ENCODE results near the gene NRCAM.

Gene NRCAM

GRCh38 chr7:108307595-108307994, 148.6 kb downstream of the NRCAM start:
- Histone ChIP-seq H3K27me3 (ENCODE audit: control insufficient read depth, insufficient read depth, low read length) (no peaks in the 10 kb centered on the region), H2AFZ (no peak overlapping the region), H3K9me3 (ENCODE audit: control insufficient read depth, low read length) (no peaks in the 10 kb centered on the region), H3K27ac (no peak overlapping the region), H3K9ac (no peak overlapping the region), H3K4me3 (ENCODE audit: low read depth, low read length) (no peak overlapping the region), H3K79me2 (no peaks in the 10 kb centered on the region), H3K4me2 (ENCODE audit: low read length) (no peak overlapping the region), H3K36me3 (ENCODE audit: control insufficient read depth, insufficient read depth, low read length) (no peaks in the 10 kb centered on the region), H3K4me1 (no peaks in the 10 kb centered on the region)
- TF ChIP-seq, protein P1, sequence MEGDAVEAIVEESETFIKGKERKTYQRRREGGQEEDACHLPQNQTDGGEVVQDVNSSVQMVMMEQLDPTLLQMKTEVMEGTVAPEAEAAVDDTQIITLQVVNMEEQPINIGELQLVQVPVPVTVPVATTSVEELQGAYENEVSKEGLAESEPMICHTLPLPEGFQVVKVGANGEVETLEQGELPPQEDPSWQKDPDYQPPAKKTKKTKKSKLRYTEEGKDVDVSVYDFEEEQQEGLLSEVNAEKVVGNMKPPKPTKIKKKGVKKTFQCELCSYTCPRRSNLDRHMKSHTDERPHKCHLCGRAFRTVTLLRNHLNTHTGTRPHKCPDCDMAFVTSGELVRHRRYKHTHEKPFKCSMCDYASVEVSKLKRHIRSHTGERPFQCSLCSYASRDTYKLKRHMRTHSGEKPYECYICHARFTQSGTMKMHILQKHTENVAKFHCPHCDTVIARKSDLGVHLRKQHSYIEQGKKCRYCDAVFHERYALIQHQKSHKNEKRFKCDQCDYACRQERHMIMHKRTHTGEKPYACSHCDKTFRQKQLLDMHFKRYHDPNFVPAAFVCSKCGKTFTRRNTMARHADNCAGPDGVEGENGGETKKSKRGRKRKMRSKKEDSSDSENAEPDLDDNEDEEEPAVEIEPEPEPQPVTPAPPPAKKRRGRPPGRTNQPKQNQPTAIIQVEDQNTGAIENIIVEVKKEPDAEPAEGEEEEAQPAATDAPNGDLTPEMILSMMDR (IDR thresholded peaks at IDR 0.05), result no peak

DNA sequence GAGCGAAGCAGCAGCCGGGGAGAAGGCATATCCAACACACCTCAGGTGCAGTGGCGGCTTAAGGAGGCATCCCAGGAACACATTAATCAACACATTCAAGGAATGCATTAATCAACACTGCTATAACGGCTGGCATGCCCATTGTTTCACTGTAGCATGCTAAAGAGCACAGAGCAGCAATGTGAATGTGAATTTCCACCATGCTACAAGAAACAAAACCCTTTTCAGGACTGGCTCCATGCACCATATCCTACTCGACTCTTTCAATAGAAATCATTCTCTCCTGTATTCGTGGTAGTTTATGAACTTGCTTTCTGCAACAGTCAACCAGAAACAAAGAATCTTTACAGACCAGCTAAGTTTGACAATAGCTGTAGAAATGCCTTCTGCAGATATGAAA, 149.0 kb downstream of the NRCAM start:
- H3K4me1 ChIP-seq, result no peaks in the 10 kb centered on the region

DNA sequence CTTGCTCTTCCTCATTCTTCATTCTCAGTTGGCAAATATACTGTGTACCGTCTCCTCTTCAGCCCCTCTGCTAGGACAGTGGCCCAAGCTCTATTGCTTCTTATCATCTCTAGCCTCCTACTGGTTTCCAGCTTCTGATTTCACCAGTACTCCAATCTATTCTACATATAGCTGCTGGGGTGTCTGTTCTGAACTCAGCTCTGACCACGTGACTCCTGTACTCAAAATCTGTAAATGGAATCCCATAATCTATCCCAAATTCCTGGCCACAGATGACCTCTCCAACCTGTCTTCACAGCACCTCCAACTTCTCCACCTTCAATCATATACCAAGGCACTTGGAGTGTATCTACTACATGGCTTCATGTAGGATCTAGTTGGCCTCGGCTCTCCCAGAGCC, 152.9 kb downstream of the NRCAM start:
- Histone ChIP-seq H3K27ac (no peak overlapping the region), H3K4me2 (ENCODE audit: low read length) (no peak overlapping the region), H3K27me3 (ENCODE audit: control insufficient read depth, insufficient read depth, low read length) (no peaks in the 10 kb centered on the region)

More for the DNA sequence above, 149.0 kb downstream of the NRCAM start:
- no peak overlapping the region for H2AFZ ChIP-seq
- H3K9me3 ChIP-seq (ENCODE audit: control insufficient read depth, low read length), result no peaks in the 10 kb centered on the region
- H3K4me3 ChIP-seq (ENCODE audit: low read depth, low read length), result no peak overlapping the region
- TF ChIP-seq, protein P1 (IDR thresholded peaks at IDR 0.05), result no peak
- no peak overlapping the region for H3K4me2 ChIP-seq (ENCODE audit: low read length)
- H3K27me3 ChIP-seq (ENCODE audit: control insufficient read depth, insufficient read depth, low read length), result no peaks in the 10 kb centered on the region
- H3K9ac ChIP-seq, result no peak overlapping the region
- no peak overlapping the region for H3K27ac ChIP-seq
- no peaks in the 10 kb centered on the region for H3K36me3 ChIP-seq (ENCODE audit: control insufficient read depth, insufficient read depth, low read length)
- no peaks in the 10 kb centered on the region for H3K79me2 ChIP-seq

DNA sequence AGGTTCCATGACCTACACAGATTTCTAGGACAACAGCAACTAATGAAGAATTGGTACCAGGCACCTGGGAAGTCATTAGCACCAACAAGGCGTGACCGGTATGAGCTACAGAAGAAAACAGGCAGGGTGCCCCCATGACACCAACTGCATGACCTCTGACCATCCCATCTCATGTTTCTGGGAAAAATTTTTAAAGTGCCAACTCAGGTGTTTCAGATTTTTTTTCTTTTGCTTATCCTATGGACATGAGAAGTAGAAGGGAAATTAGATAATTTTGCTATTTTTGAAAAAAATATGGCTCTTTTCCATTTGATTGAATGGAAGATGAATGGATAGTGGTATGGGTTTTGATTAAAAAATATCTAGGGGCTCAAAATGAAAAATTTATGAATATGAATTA, 154.8 kb downstream of the NRCAM start:
- Histone ChIP-seq H3K79me2 (no peaks in the 10 kb centered on the region), H3K36me3 (ENCODE audit: control insufficient read depth, insufficient read depth, low read length) (no peaks in the 10 kb centered on the region), H3K9ac (no peak overlapping the region), H3K9me3 (ENCODE audit: control insufficient read depth, low read length) (no peaks in the 10 kb centered on the region), H2AFZ (no peak overlapping the region), H3K4me1 (peaks cover 5% of the 10 kb centered on the region), H3K4me2 (ENCODE audit: low read length) (no peak overlapping the region), H3K27me3 (ENCODE audit: control insufficient read depth, insufficient read depth, low read length) (no peaks in the 10 kb centered on the region), H3K27ac (no peak overlapping the region), H3K4me3 (ENCODE audit: low read depth, low read length) (no peak overlapping the region)
- TF ChIP-seq, protein P1 (IDR thresholded peaks at IDR 0.05), result no peak

More for the DNA sequence above, 152.9 kb downstream of the NRCAM start:
- H3K36me3 ChIP-seq (ENCODE audit: control insufficient read depth, insufficient read depth, low read length), result no peaks in the 10 kb centered on the region
- H3K9ac ChIP-seq, result no peak overlapping the region
- no peaks in the 10 kb centered on the region for H3K79me2 ChIP-seq
- no peak overlapping the region for H3K4me3 ChIP-seq (ENCODE audit: low read depth, low read length)
- H3K4me1 ChIP-seq, result peaks cover 5% of the 10 kb centered on the region
- no peaks in the 10 kb centered on the region for H3K9me3 ChIP-seq (ENCODE audit: control insufficient read depth, low read length)
- H2AFZ ChIP-seq, result no peak overlapping the region
- TF ChIP-seq, protein P1 (IDR thresholded peaks at IDR 0.05), result no peak

- Histone ChIP-seq H3K79me2 (peaks cover 3% of the 10 kb centered on the region), H3K4me1 (peaks cover 5% of the 10 kb centered on the region), H3K36me3 (ENCODE audit: control insufficient read depth, insufficient read depth, low read length) (no peaks in the 10 kb centered on the region), H3K9me3 (ENCODE audit: control insufficient read depth, low read length) (no peaks in the 10 kb centered on the region), H3K27ac (no peak overlapping the region), H3K4me2 (ENCODE audit: low read length) (no peak overlapping the region), H3K9ac (no peak overlapping the region), H3K4me3 (ENCODE audit: low read depth, low read length) (no peak overlapping the region), H3K27me3 (ENCODE audit: control insufficient read depth, insufficient read depth, low read length) (no peaks in the 10 kb centered on the region), H2AFZ (peak overlapping the region; percentile 29)
- TF ChIP-seq, protein P1 (IDR thresholded peaks at IDR 0.05), result no peak
Measured at GRCh38 chr7:108299251-108299973, 156.8 kb downstream of the NRCAM start.

All from parathyroid adenoma (tissue), 2 donors.